NCI-H526 (cell line): ENCODE data around the gene PLCB4.
"Not testable (repeated sequence)": the region's sequence is repeated elsewhere in the genome, so short reads cannot be mapped to it uniquely, and the experiment has no call there.

ENCODE experiments used
- DNase-seq, 2 experiments: peaks; one replicate each; lab custom pipeline; 2025; lab: John Stamatoyannopoulos, UW

The PLCB4 gene

DNA sequence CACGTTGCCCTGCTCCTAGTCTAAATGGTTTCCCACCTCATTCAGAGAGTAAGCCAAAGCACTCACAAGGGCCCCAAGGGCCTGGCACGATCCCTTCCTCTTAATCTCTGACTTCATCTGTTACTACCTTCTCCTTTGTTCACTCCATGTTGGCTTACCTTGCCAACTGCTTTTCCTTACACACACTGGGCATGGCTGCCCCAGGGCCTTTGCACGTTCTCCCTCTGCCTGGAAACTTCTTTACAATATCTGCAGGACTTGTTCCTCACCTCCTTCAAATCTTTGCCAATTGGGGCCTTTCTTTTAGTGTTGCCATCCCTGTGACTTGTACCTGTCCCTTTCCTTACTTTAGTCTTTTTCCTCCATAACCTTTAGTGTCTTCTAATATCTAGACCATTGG is 73.9 kb downstream of the PLCB4 start:
- DNase-seq, result no peak

DNA sequence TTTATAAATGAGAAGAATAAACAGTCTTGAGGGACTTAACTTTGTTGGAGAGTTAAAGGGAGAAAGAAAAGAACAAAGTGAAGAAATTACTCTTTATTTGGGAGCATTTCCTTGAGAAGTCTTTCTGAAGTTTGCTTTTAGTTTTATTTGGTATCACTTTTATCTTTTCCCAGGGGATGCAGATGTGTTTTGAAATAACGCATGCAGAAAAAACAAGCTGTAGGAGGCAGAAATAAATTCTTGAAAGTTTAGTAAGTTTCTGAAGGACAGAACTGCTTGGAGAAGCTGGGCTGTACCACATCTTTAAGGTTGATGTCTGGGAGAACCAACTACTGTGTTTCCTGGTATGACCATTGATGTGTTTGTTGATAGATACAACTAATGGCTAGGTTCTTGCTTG is 75.0 kb downstream of the PLCB4 start:
- DNase-seq, result no peak

DNA sequence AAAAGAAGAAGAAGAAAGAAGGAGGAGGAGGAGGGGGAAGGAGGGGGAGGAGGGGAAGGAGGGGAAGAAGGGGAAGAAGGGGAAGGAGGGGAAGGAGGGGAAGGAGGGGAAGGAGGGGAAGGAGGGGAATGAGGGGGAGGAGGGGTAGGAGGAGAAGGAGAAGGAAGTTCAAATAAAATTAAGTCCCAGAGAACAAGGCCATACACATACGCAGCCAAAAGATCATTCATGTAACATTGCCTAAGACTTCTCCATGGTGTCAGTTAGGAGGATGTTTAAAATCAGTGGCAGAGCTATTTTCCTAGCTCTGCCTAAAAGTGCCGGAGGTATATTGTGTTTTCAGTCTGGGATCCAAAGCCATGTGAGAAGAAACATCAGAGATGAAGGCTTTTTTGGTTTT is 75.8 kb downstream of the PLCB4 start:
- no peak for DNase-seq

DNA sequence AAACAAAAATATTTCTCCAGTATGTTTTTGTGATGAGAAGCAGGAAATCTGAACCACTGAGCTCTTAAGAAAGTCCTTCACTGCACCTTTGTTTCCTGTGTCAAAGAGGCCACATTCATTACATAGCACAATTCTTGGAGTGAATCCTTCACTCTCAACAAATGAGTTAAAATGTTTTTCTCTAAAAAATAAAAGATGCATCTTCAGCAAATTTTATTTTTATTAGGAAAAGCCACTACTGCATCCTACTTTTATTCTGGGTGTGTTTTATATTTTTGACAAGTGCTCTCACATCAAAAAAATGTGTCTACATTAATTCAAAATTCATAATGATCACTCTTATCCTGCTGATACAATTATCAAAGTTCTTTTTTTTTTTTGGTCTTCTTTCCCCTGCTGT is 76.3 kb downstream of the PLCB4 start:
- no peak for DNase-seq

DNA sequence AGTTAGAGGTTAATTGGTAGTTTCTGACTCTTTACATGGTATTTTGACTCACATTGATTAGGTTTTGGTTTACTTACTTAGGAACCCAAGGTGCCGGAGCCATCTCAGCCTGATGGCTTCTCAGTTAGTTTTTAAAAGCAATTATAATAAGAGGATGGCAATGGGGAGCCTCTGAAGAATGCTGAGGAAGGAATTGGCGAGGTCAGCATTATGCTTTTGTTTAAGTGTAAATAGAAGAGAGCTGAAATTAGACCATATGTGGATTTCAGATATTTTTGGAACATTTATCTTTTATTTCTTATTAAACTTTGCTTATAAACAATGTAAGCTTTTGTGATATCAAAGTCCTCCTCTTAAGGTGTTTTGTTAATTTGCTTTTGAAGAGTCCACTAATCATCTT is 77.8 kb downstream of the PLCB4 start:
- DNase-seq, result no peak

DNA sequence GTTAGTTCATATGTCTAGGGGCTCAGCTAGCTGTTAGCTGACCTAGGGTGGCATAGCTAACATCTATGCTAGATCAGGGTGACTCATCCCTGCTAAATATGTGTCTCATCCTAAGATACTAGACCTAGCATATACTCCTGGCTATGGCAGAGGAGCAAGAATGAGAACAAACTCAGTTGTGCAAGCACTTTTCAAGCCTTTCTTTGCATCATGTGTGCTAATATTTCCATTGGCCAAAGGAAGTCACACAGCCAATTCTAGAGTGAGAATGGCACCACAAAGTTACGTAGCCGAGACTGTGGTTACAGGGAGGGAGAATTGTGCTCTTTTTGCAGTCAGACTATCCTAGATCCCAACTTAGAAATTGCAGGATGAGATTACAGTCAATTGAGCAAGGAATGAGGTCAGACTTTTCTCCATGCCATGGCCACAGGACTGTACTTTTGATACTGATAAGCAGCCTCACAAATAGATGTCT is 78.7 kb downstream of the PLCB4 start:
- no peak for DNase-seq

DNA sequence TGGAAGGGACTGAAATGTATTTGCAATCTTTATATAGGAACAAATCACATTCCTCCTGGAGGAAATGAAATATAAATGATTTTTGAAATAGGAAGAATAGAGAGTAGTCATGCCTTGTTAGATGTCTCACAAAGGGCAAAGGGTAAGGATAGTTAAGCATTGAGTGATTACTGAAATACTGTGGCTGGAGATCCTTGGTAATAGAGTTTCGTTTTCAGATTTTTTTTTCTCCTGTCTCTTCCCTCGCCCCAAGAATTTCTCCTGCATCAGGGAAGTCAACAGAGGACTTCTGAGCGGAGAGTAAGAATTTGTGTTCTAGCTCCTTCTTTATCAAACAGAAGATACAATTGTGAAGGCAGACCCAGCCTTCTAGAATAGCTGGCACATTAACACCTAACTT is 79.4 kb downstream of the PLCB4 start:
- DNase-seq, result no peak

DNA sequence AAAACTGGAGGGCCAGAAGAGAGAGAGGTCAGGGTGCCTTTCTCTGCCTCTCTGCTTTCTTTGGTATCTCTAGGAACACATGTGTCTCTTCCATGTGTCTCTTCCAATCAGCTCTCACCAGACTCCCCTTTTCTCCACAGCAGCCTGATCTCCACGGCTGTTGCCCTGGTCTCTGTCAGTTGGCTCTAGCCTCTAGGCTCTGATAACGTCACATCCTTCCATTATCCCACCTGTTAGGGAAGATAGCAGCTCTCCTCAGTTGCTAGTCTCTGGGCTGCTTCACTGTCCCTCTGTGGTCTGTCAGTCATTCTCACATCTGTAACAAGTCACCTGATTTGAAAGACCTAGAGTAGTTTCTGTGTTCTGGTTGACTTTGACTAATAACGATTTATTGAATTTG is 80.2 kb downstream of the PLCB4 start:
- no peak for DNase-seq

DNA sequence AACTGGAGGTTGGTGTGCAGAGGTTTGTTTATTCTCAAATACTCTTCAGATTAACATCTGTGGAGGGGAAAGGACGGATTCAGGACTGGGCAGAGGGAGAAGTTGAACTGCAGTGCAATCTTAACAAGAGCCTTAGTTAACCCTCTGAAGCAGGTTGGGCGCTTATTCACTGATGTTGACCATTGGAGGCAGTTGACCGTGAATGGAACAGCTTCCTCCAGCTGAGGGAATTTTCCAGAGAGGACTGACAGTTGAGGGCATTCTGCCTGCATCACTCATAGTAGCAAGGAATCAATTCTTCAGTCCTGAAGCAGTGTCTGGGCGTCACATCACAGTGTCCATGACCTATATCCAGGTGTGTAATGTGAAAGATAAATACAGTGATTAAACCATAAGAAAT is 80.9 kb downstream of the PLCB4 start:
- no peak for DNase-seq

DNA sequence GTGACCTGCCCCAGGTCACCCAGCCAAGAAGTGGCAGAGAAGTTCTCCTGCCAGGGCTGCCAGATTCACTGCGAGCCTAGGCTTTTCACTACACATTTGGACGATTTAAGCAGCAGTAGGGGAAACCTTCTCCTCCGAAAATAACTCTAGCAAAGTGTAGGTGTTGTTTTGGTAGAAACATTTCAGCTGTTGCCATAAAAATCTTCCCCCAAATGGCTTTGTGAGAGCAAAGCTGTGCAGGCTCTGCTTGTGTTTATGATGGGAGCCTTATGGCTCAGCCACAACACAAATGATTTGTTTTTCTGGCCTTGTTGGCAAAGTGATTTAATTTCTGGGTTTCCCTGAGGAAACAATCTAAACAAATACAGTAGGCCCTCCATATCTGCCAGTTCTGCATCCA is 81.8 kb downstream of the PLCB4 start:
- no peak for DNase-seq

DNA sequence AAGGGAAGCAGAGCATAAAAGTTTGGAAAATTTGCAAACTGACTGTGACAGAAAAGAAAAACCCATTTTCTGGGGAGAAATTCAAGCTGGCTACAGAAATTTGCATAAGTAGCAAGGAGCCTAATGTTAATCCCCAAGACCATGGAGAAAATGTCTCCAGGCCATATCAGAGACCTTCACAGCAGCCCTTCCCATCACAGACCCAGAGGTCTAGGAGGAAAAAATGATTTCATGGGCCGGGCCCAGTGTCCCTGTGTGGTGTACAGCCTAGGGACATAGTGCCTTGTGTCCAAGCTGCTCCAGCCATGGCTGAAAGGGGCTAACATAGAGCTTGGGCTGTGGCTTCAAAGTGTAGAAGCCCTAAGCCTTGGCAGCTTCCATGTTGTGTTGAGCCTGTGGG is 83.3 kb downstream of the PLCB4 start:
- DNase-seq, result not testable (repeated sequence)

DNA sequence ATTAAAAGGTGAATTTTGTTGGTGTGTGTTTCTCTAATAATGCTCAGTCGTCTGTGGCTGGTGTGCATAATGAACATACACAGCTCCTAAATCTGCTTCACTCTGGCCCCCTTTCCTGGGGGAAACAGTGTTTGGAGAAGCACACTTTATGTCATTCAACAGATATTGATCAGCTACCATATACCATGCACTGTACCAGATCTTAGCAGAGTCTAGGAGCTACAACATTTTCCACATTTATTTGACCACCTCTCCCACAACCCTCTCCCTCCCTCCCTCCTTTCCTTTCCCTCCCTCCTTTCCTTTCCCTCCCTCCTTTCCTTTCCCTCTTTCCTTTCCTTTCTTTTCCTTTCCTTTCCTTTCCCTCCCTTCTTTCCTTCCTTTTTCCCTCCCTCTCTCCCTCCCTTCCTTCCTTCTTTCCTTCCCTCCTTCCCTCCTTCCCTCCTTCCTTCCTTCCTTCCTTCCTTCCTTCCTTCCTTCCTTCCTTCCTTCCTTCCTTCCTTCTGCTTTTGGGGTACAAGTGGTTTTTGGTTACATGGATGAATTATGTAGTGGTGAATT is 85.7 kb downstream of the PLCB4 start:
- no peak for DNase-seq

DNA sequence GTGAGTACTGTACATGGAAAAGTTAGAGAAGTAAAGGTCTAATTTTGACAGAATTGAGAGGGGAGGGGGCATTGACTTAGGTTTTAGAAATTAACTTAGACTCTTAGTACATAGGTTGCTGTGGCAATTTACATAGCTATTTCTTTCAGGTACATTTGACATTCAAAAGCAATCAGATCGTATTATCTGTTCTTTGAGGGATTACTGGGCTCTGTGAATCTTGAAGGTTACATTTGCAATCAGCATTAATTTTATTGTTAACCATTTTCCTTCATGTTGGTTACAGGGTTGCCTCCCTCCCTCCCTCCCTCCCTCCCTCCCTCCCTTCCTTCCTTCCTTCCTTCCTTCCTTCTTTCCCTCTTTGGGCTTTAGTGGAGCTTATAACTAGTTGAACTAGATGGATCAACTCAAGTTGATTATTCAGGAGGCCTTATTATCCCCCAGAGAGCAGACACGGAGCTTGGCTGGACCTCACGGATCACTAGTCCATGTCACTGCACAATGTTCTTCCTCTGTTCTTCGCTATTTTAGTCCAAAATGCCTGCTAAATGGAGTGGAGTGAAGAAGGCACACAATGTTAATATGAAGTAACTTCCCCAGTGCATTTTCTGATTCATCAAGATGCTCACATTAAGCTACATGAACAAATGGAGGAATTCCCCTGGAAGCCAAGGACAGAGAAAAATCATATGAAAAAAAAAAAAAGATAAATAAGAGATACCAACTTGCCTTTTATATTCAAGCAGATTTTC is 87.8 kb downstream of the PLCB4 start:
- DNase-seq, result no peak

DNA sequence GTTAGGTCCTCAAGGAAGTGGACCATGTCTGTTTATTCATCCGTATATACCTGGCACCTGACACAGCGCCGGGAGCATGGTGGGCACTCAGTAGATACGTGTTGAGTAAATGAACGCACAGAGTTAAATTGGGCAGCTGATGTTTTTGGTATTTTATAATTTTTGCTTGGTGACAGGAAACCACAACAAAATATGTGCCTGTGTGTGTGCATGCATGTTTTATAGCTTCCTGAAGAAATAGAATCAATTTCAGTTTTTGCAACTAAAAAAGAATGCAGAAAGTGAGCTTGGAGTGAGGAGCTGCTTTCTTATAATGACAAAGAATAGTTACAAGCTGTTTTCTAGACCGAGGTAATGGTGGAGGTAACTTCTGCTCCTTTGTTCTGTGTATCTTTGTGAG is 91.4 kb downstream of the PLCB4 start:
- DNase-seq, result no peak

DNA sequence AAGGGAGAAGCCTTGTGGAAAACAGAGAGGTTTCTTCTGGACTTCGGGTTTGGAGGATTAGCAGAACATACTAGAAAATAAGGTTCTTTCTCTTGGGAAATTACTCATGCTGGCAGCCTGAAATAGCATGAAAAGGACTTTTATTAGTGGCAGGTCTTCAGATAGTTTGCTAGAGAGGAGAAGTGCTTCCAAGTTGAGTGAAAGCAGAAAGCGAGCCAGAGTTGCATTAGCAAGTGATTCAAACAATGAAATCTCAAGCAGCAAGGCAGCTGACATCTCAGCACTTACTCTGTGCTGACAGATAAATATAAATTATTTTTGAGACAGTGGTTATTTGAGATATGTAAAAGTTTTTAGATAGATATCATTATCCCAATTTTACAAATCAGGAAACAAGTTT is 91.9 kb downstream of the PLCB4 start:
- DNase-seq, result no peak

DNA sequence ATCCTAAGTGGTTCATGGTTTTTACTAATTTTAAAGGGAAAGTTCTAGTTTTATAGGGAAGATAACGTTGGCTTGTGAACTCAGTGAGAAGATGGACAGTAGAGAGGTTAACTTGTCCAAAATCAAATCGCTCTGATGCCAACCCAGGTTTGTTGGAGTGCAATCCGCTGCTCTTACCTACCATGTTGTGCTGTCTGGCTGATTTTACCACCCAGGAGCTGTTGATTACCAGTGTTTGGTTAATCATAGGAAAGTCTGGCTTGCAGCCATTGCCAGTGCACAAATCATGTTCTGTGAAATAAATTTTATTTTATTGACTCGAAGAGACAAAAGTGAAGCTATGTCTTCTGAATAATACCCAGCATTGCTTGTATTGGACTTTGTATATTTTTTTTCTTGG is 92.4 kb downstream of the PLCB4 start:
- DNase-seq, result no peak

DNA sequence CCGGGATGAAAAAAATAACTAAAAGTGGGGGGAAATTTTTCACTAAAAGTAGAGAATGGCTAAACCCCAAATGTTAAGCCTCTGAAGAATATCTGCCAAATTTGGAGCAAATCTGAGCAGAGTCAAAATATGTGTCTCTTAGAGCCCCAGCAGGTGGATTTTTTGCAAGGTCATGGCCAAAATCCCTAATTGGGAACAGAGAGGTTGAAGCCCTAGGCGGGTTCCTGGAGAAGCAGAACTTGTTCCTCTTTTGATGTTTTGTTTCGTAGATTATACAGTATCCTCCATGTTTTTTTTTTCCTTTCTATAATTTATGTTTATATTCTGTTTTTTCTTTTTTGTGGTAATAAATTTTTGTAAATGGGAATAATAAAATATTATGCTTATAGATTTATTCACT is 94.4 kb downstream of the PLCB4 start:
- no peak for DNase-seq

DNA sequence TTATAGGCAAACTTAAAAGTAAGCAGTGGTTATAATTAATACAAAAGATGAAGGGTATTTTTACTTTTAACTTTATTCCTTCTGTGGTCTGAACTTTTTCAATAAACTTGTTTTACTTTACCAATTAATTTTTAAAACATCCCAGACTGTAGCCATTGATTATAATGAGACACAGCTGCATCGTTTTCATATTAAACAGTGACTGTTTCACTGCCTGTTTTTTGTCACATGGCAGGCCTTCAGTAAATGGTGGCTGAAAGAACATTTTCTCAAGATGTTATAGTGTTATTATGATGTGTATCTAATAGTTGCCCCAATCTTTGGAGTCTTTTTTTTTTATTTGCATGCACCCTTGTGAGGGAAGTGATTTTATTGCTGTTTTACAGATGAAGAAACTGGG is 95.1 kb downstream of the PLCB4 start:
- no peak for DNase-seq

DNA sequence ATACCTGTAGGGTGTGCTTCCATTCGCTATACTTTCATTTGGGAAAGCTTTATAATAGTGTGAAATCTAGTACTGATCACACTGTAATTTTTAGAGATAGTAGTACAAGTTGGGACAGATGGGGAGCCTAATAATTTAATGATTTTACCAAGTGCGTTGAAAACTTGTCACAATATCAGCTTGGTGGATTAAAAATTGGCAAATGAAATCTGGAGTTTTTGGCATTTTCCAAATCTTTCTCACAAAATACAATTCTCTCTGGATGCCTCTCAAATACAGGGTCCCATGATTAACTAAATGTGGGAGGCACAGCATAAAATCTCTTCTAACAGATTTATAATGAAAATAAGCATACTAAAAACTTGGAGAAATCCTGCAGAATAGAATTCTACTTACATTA is 96.4 kb downstream of the PLCB4 start:
- DNase-seq, result no peak

DNA sequence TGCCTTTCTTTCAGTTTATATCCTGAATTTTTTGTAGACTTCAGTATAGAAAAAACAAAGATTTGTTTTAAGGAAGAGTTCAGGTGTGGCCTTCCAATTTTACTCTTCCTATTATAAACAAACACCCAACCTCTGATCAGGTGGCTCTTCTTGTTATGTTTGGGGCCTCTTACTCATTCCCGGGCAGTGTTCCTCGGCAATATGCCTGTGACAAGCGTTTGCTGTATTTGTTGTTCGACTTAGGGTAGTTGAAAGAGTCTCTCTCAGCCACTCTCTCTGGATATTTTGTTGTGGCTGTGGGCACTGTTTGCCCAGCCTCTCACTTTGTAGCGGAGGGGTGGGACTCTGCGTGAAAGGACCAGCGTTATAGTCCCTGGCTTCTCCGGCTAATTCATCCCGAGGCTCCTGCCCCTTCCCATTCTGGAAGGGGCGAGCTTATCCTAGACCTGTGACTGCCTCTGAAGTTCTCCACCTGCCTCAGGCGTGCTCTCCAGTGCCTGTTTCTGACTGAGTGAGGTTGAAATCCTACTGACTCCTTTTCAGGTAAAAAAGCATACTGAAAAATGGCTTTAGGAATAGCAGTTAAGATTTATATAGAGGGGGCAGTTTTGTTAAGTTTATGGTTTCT is 97.4 kb downstream of the PLCB4 start:
- no peak for DNase-seq

DNA sequence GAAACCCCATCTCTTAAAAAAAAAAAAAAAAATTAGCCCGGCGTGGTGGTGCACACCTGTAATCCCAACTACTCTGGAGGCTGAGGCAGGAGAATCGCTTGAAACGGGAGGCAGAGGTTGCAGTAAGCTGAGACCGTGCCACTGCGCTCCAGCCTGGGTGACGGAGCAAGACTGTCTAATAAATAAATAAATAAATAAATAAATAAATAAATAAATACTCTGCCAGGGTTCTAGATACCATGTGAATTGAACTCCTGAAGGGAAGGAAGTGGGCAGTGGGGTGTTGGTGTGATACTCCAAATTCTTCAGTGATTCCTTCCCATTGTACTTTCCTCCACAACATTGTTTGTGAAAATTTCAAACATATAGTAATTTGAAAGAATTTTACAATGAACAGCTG is 100.5 kb downstream of the PLCB4 start:
- DNase-seq, result no peak

DNA sequence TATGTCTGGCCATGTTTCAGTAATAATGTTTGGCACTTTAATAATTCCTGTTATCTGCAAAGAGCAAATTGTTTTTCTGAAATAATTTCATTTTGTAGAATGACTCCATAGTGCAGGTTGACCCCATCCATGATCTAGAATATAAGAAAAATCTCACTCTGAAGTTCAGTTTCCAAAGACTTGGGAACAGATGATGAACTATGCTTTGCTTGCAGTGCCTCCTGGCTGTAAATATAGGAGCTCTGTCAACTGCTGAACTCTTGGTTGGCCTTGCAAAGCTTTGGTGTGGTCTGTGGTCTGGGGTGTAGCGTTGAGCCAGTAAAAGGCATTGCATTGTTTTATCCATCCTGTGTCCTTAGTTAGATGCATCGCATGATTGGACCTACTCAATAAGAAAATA is 104.0 kb downstream of the PLCB4 start:
- DNase-seq, result no peak

DNA sequence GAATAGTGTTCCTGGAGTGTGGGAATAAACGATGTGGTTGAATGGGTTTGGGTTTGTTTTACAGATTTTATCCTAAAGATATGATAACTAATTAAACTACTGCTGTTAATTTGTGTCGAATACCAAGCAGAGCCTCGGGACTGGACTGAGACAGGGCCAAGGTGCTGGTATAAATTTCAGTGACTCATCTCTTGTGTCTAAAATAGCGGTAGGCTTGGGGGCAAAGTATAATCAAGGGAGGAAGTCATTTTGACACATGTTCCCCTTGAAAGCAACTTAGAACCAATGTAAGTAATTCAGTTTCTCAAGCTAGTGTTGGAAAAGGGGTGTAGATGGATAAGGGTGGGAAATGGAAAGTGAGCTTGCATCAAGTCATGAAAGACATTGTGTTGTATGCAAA is 108.4 kb downstream of the PLCB4 start:
- no peak for DNase-seq
